Cardiac muscle cell (in vitro differentiated cells and primary cell): ENCODE data around the gene TRNP1. TPM values are rescaled to one million over a fixed set of nuclear protein-coding genes. Genes with fewer than 3 reads are reported as not detected.

Experiments
- DNase-seq, 2 donors: peaks; one replicate each; pipeline versions ENCODE4 v3.0.0 to v3.0.0-alpha.2; 2010 to 2017; ENCODE audit warnings: low read depth in 1 of 2, low spot score in 1 of 2
- H3K27ac ChIP-seq: fragments of 200-600 bp; sonication (generic); 2 replicates; pipeline ENCODE4 v1.5.1; 2016
- H3K27me3 ChIP-seq: fragments of 200-600 bp; sonication (generic); 2 replicates; pipeline ENCODE4 v1.6.0; 2016; ENCODE audit warnings: control low read depth
- H3K36me3 ChIP-seq: fragments of 200-600 bp; sonication (generic); 2 replicates; pipeline ENCODE4 v1.5.1; 2016; ENCODE audit warnings: control low read depth
- H3K4me1 ChIP-seq: fragments of 200-600 bp; sonication (generic); 2 replicates; pipeline ENCODE4 v1.8.1; 2017; ENCODE audit warnings: low read depth, mild to moderate bottlenecking, mixed run types
- H3K4me3 ChIP-seq: fragments of 200-600 bp; sonication (generic); 2 replicates; pipeline ENCODE4 v1.5.1; 2016; ENCODE audit warnings: mild to moderate bottlenecking
- H3K9me3 ChIP-seq: fragments of 200-600 bp; sonication (generic); 2 replicates; pipeline ENCODE4 v1.5.1; 2017; ENCODE audit warnings: low read depth, mild to moderate bottlenecking, control low read depth
- CTCF ChIP-seq: IDR thresholded peaks from 2 replicates; pipeline ENCODE4 v1.5.1; 2012; ENCODE audit warnings: low read depth, mild to moderate bottlenecking, low read length
- polyA plus RNA-seq: library from polyadenylated mRNA; unstranded; fragments of >200 nt; fragmentation: Nextera tagmentation; extraction: Ambion mirVana; gene quantifications from 2 replicates; pipeline ENCODE4 v1.2.1, GENCODE V29; 2016
- total RNA-seq: library from RNA; depleted of rRNA; stranded (reverse); fragments of >200 nt; gene quantifications from 2 replicates; pipeline ENCODE4 v1.2.3, GENCODE V29; 2016

TRNP1 gene
- total and polyA plus RNA-seq, 2 experiments from 2014 or later: 42.9 to 63.7 TPM

- H3K9me3 ChIP-seq: no peaks in the 10 kb centered on the region
- no peaks in the 10 kb centered on the region for H3K27me3 ChIP-seq
- H3K27ac ChIP-seq: no peak overlapping the region
- DNase-seq: peak; percentile 68 to 77
- H3K4me3 ChIP-seq: no peak overlapping the region
- no peaks in the 10 kb centered on the region for H3K4me1 ChIP-seq
- no peaks in the 10 kb centered on the region for H3K36me3 ChIP-seq
- peak; percentile 90 for TF ChIP-seq CTCF
Observed at GRCh38 chr1:27045973-27046558, 52.6 kb downstream of the TRNP1 start.

GRCh38 chr1:27047914-27048313, 54.4 kb downstream of the TRNP1 start:
- Histone ChIP-seq H3K27ac (no peak overlapping the region), H3K36me3 (no peaks in the 10 kb centered on the region), H3K27me3 (no peaks in the 10 kb centered on the region), H3K4me3 (no peak overlapping the region), H3K9me3 (no peaks in the 10 kb centered on the region), H3K4me1 (no peaks in the 10 kb centered on the region)
- TF ChIP-seq CTCF: no peak
- no peak for DNase-seq

GRCh38 chr1:27049100-27049499, 55.6 kb downstream of the TRNP1 start:
- H3K36me3 ChIP-seq: no peaks in the 10 kb centered on the region
- DNase-seq: no peak
- H3K27ac ChIP-seq: no peak overlapping the region
- no peaks in the 10 kb centered on the region for H3K27me3 ChIP-seq
- H3K4me3 ChIP-seq: no peak overlapping the region
- no peaks in the 10 kb centered on the region for H3K4me1 ChIP-seq
- no peak for TF ChIP-seq CTCF
- H3K9me3 ChIP-seq: no peaks in the 10 kb centered on the region

GRCh38 chr1:27049607-27050006, 56.1 kb downstream of the TRNP1 start:
- Histone ChIP-seq H3K4me3 (no peak overlapping the region), H3K4me1 (no peaks in the 10 kb centered on the region), H3K36me3 (no peaks in the 10 kb centered on the region), H3K27me3 (no peaks in the 10 kb centered on the region), H3K9me3 (no peaks in the 10 kb centered on the region), H3K27ac (no peak overlapping the region)
- DNase-seq: no peak
- TF ChIP-seq CTCF: no peak

Other genes with a start within 250 kb of the TRNP1 start
- gene PIGV, start 205.7 kb upstream of the TRNP1 start, total RNA-seq: 8.5 and 13.7 TPM in 2 replicates
- 11.7 and 12.4 TPM in 2 replicates for gene PIGV, start 205.7 kb upstream of the TRNP1 start, polyA plus RNA-seq
- 16.2 and 16.6 TPM in 2 replicates for gene ZDHHC18, start 167.0 kb upstream of the TRNP1 start, total RNA-seq
- 16.1 and 16.6 TPM in 2 replicates for gene ZDHHC18, start 167.0 kb upstream of the TRNP1 start, polyA plus RNA-seq
- 0.15 and 0.25 TPM in 2 replicates for gene SFN, start 130.5 kb upstream of the TRNP1 start, total RNA-seq
- 0.13 TPM in 1 of 2 replicates, not detected in the other for gene SFN, start 130.5 kb upstream of the TRNP1 start, polyA plus RNA-seq
- gene GPN2, start 103.4 kb upstream of the TRNP1 start, total RNA-seq: 18.4 and 21.5 TPM in 2 replicates
- gene GPN2, start 103.4 kb upstream of the TRNP1 start, polyA plus RNA-seq: 32.2 and 35.4 TPM in 2 replicates
- 11.0 and 16.1 TPM in 2 replicates for gene GPATCH3, start 93.2 kb upstream of the TRNP1 start, total RNA-seq
- gene GPATCH3, start 93.2 kb upstream of the TRNP1 start, polyA plus RNA-seq: 15.9 and 16.1 TPM in 2 replicates
- 3.3 and 3.9 TPM in 2 replicates for gene NR0B2, start 79.7 kb upstream of the TRNP1 start, total RNA-seq
- gene NR0B2, start 79.7 kb upstream of the TRNP1 start, polyA plus RNA-seq: 2.1 and 2.4 TPM in 2 replicates
- gene NUDC, start 71.9 kb upstream of the TRNP1 start, total RNA-seq: 73.8 and 99.6 TPM in 2 replicates
- gene NUDC, start 71.9 kb upstream of the TRNP1 start, polyA plus RNA-seq: 152 and 192 TPM in 2 replicates
- gene KDF1, start 33.2 kb upstream of the TRNP1 start, total RNA-seq: 0.63 and 0.67 TPM in 2 replicates
- 0.35 and 0.37 TPM in 2 replicates for gene KDF1, start 33.2 kb upstream of the TRNP1 start, polyA plus RNA-seq
- gene TENT5B, start 19.2 kb downstream of the TRNP1 start, total RNA-seq: 8.8 and 9.4 TPM in 2 replicates
- 6.8 and 8.5 TPM in 2 replicates for gene TENT5B, start 19.2 kb downstream of the TRNP1 start, polyA plus RNA-seq
- gene SLC9A1, start 161.4 kb downstream of the TRNP1 start, total RNA-seq: 10.9 and 13.9 TPM in 2 replicates
- 18.7 and 19.4 TPM in 2 replicates for gene SLC9A1, start 161.4 kb downstream of the TRNP1 start, polyA plus RNA-seq
- 49.9 and 52.5 TPM in 2 replicates for gene WDTC1, start 240.9 kb downstream of the TRNP1 start, total RNA-seq
- 18.9 and 22.8 TPM in 2 replicates for gene WDTC1, start 240.9 kb downstream of the TRNP1 start, polyA plus RNA-seq